H9 (cell line): ENCODE results near the gene DNAI4. TPM values are rescaled to one million over a fixed set of nuclear protein-coding genes. Genes with fewer than 3 reads are reported as not detected.

Experiments used
- DNase-seq: peaks from one replicate; pipeline ENCODE4 v3.0.0-alpha.2; 2017
- H2AFZ ChIP-seq: one replicate; pipeline ENCODE4 v1.6.1; 2013; ENCODE audit warnings: mild to moderate bottlenecking, low read length, control low read depth, moderate library complexity
- H2AK5ac ChIP-seq: 2 replicates; pipeline ENCODE4 v1.6.1; 2013; ENCODE audit warnings: low read length, control low read depth, mixed read lengths; ENCODE audit not compliant: insufficient read length
- H2BK120ac ChIP-seq: one replicate; pipeline ENCODE4 v1.6.1; 2013; ENCODE audit warnings: low read depth, mild to moderate bottlenecking, low read length, control low read depth, inconsistent platforms; ENCODE audit not compliant: poor library complexity, severe bottlenecking
- H2BK12ac ChIP-seq: 2 replicates; pipeline ENCODE4 v1.6.1; 2013; ENCODE audit warnings: low read length, control low read depth, mixed read lengths, low read depth; ENCODE audit not compliant: insufficient read length
- H2BK15ac ChIP-seq: 2 replicates; pipeline ENCODE4 v1.6.1; 2013; ENCODE audit warnings: low read depth, low read length, control low read depth
- H2BK20ac ChIP-seq: one replicate; pipeline ENCODE4 v1.6.1; 2013; ENCODE audit warnings: low read depth, mild to moderate bottlenecking, low read length, control low read depth, inconsistent platforms; ENCODE audit not compliant: poor library complexity, severe bottlenecking
- H2BK5ac ChIP-seq: 2 replicates; pipeline ENCODE4 v1.6.1; 2013; ENCODE audit warnings: low read length, control low read depth, mixed read lengths; ENCODE audit not compliant: insufficient read length
- H3K14ac ChIP-seq: 2 replicates; pipeline ENCODE4 v1.6.1; 2013; ENCODE audit warnings: low read length, control low read depth; ENCODE audit not compliant: insufficient read depth
- H3K18ac ChIP-seq: 2 replicates; pipeline ENCODE4 v1.6.1; 2013; ENCODE audit warnings: low read depth, mild to moderate bottlenecking, mixed read lengths, low read length, control low read depth; ENCODE audit not compliant: insufficient read length
- H3K23ac ChIP-seq: 2 replicates; pipeline ENCODE4 v1.6.1; 2013; ENCODE audit warnings: low read length, control low read depth, mixed read lengths, low read depth; ENCODE audit not compliant: insufficient read length
- H3K23me2 ChIP-seq: 2 replicates; pipeline ENCODE4 v1.6.1; 2013; ENCODE audit warnings: low read depth, mild to moderate bottlenecking, mixed read lengths, low read length, control low read depth; ENCODE audit not compliant: insufficient read length, poor library complexity, severe bottlenecking
- H3K27ac ChIP-seq: 2 replicates; pipeline ENCODE4 v1.5.1; 2013; ENCODE audit warnings: low read length, control low read depth, mixed read lengths, low read depth; ENCODE audit not compliant: insufficient read length
- H3K27me3 ChIP-seq: 2 replicates; pipeline ENCODE4 v1.6.1; 2013; ENCODE audit warnings: low read length, control low read depth, inconsistent platforms; ENCODE audit not compliant: insufficient read depth
- H3K4ac ChIP-seq: 2 replicates; pipeline ENCODE4 v1.6.1; 2013; ENCODE audit warnings: low read depth, mild to moderate bottlenecking, control low read depth, inconsistent platforms, low read length, moderate library complexity
- H3K4me1 ChIP-seq: 2 replicates; pipeline ENCODE4 v1.6.1; 2013; ENCODE audit warnings: low read length, control low read depth, inconsistent platforms; ENCODE audit not compliant: insufficient read depth
- H3K4me2 ChIP-seq: 2 replicates; pipeline ENCODE4 v1.6.1; 2013; ENCODE audit warnings: low read length, control low read depth, mixed read lengths; ENCODE audit not compliant: insufficient read length, insufficient read depth
- H3K56ac ChIP-seq: 2 replicates; pipeline ENCODE4 v1.6.1; 2013; ENCODE audit warnings: low read depth, mild to moderate bottlenecking, mixed read lengths, low read length, control low read depth; ENCODE audit not compliant: insufficient read length
- H3K79me1 ChIP-seq: 2 replicates; pipeline ENCODE4 v1.6.1; 2013; ENCODE audit warnings: low read depth, mild to moderate bottlenecking, moderate library complexity, low read length, control low read depth, inconsistent platforms; ENCODE audit not compliant: insufficient read depth, poor library complexity, severe bottlenecking
- H3K79me2 ChIP-seq: 2 replicates; pipeline ENCODE4 v1.6.1; 2013; ENCODE audit warnings: low read length, control low read depth, inconsistent platforms; ENCODE audit not compliant: insufficient read depth
- H3K9ac ChIP-seq: 2 replicates; pipeline ENCODE4 v1.6.1; 2013; ENCODE audit warnings: low read length, control low read depth, mixed read lengths; ENCODE audit not compliant: insufficient read length; ENCODE audit errors: extremely low read depth
- H3K9me3 ChIP-seq: one replicate; pipeline ENCODE4 v1.6.1; 2013; ENCODE audit warnings: low read depth, low read length, inconsistent platforms; ENCODE audit not compliant: control insufficient read depth
- H3T11ph ChIP-seq: one replicate; pipeline ENCODE4 v1.6.1; 2013; ENCODE audit warnings: mild to moderate bottlenecking, low read length, control low read depth, inconsistent platforms
- H4K20me1 ChIP-seq: one replicate; pipeline ENCODE4 v1.6.1; 2013; ENCODE audit not compliant: control insufficient read depth, insufficient read length, insufficient read depth
- H4K5ac ChIP-seq: 2 replicates; pipeline ENCODE4 v1.6.1; 2013; ENCODE audit warnings: low read depth, mild to moderate bottlenecking, mixed read lengths, low read length, control low read depth; ENCODE audit not compliant: insufficient read length
- H4K8ac ChIP-seq: replicated peaks from 2 replicates; pipeline ENCODE4 v1.6.1; 2013; ENCODE audit warnings: low read length, control low read depth, mixed read lengths, low read depth; ENCODE audit not compliant: insufficient read length
- H4K91ac ChIP-seq: 2 replicates; pipeline ENCODE4 v1.6.1; 2013; ENCODE audit warnings: low read depth, mild to moderate bottlenecking, moderate library complexity, mixed read lengths, low read length, control low read depth; ENCODE audit not compliant: insufficient read length
- H3K27ac Mint-ChIP-seq, 3 experiments: 2 replicates in 2 of 3; 3 replicates in 1 of 3; pipeline ENCODE4 v1.8.0; 2020 to 2021; ENCODE audit warnings: mixed read lengths in 3 of 3, mild to moderate bottlenecking in 1 of 3, moderate library complexity in 1 of 3
- H3K27me3 Mint-ChIP-seq: 2 replicates; pipeline ENCODE4 v1.8.0; 2021; ENCODE audit warnings: low read depth, mild to moderate bottlenecking, moderate library complexity, mixed read lengths
- H3K36me3 Mint-ChIP-seq, 3 experiments: 2 replicates in 2 of 3; 3 replicates in 1 of 3; pipeline ENCODE4 v1.8.0; 2020 to 2021; ENCODE audit warnings: low read depth in 3 of 3, mixed read lengths in 3 of 3; ENCODE audit not compliant: insufficient read depth in 1 of 3
- H3K4me1 Mint-ChIP-seq, 2 experiments: 2 replicates each; pipeline ENCODE4 v1.8.0; 2020; ENCODE audit warnings: mixed read lengths in 2 of 2
- H3K4me3 Mint-ChIP-seq, 2 experiments: 2 replicates in 1 of 2; 3 replicates in 1 of 2; pipeline ENCODE4 v1.8.0; 2020 to 2021; ENCODE audit warnings: mild to moderate bottlenecking in 2 of 2, mixed read lengths in 2 of 2, moderate library complexity in 1 of 2
- H3K9me3 Mint-ChIP-seq, 2 experiments: 2 replicates in 1 of 2; 3 replicates in 1 of 2; pipeline ENCODE4 v1.8.0; 2020; ENCODE audit warnings: mild to moderate bottlenecking in 2 of 2, mixed read lengths in 2 of 2, moderate library complexity in 1 of 2
- CTCF ChIP-seq: fragments of 200-600 bp; sonication (generic); conservative IDR thresholded peaks from 3 replicates; pipeline ENCODE4 v1.8.0; 2021; ENCODE audit warnings: antibody characterized with exemption, mild to moderate bottlenecking
- WGBS: extraction: QIAGEN DNeasy Blood & Tissue Kit; methylation state at CpG from one replicate; pipeline ENCODE4 v1.1.7; 2013; ENCODE audit warnings: missing lambda C conversion rate, low lambda C conversion rate, mixed read lengths; ENCODE audit not compliant: insufficient read length; ENCODE audit errors: extremely low coverage; 5-methylcytosine and 5-hydroxymethylcytosine counted together
- total RNA-seq: library from RNA; stranded (reverse); gene quantifications from 2 replicates; pipeline ENCODE4 v1.2.1, GENCODE V29; 2021

The DNAI4 gene
- total RNA-seq, 1 experiment from 2014 or later: 1.4 TPM

- Histone ChIP-seq H3K18ac (no peak overlapping the region), H3K4me2 (no peak overlapping the region), H3K9ac (no peak overlapping the region), H3K23me2 (no peaks in the 10 kb centered on the region), H3K27me3 (no peaks in the 10 kb centered on the region), H3K79me1 (no peaks in the 10 kb centered on the region), H2AFZ (no peak overlapping the region), H3K14ac (no peak overlapping the region), H4K20me1 (no peaks in the 10 kb centered on the region), H2BK20ac (no peak overlapping the region), H3K4me1 (no peaks in the 10 kb centered on the region), H3T11ph (no peak overlapping the region), H3K23ac (no peak overlapping the region), H2BK12ac (no peak overlapping the region), H2BK15ac (no peak overlapping the region), H2BK120ac (no peak overlapping the region), H4K91ac (no peak overlapping the region), H3K4ac (no peak overlapping the region), H2AK5ac (no peak overlapping the region), H2BK5ac (no peak overlapping the region), H3K56ac (no peak overlapping the region), H3K79me2 (no peaks in the 10 kb centered on the region), H4K5ac (no peak overlapping the region), H3K9me3 (no peaks in the 10 kb centered on the region), H3K27ac (no peak overlapping the region), H4K8ac (no peak overlapping the region)
- no CpG with 5 or more reads among the region's 3 CpGs for WGBS
- DNase-seq: no peak
- H3K9me3 Mint-ChIP-seq: peaks cover 2 to 5% of the 10 kb centered on the region in 2 experiments; a peak in 3 of 5 replicates
- peak; percentile 82 for TF ChIP-seq CTCF
- no peaks in the 10 kb centered on the region for H3K27me3 Mint-ChIP-seq
- no peaks in the 10 kb centered on the region; a peak in 1 of 7 replicates for H3K36me3 Mint-ChIP-seq
- no peak overlapping the region for H3K4me3 Mint-ChIP-seq
- H3K4me1 Mint-ChIP-seq: no peaks in the 10 kb centered on the region
- H3K27ac Mint-ChIP-seq: no peak overlapping the region
Observed at GRCh38 chr1:66764994-66765578, 159.6 kb downstream of the DNAI4 start.

Other genes with a start within 250 kb of the DNAI4 start
- gene DYNLT5, start 172.4 kb downstream of the DNAI4 start, total RNA-seq: 0.83 and 0.86 TPM in 2 replicates
- gene INSL5, start 123.6 kb downstream of the DNAI4 start, total RNA-seq: not detected in 2 replicates
- gene MIER1, start 134 bp upstream of the DNAI4 start, total RNA-seq: 28.5 and 29.7 TPM in 2 replicates
- 3.8 and 4.2 TPM in 2 replicates for gene SLC35D1, start 129.3 kb upstream of the DNAI4 start, total RNA-seq
- gene C1orf141, start 210.1 kb upstream of the DNAI4 start, total RNA-seq: not detected in 2 replicates
- gene IL23R, start 241.6 kb upstream of the DNAI4 start, total RNA-seq: not detected in 2 replicates